Measurements from ENCODE around the gene TCOF1. TPM values are rescaled to one million over a fixed set of nuclear protein-coding genes. Genes with fewer than 3 reads are reported as not detected.

Gene TCOF1
- total and polyA plus RNA-seq, 2 donors (not counting 1 experiment from before 2014, with no cell fraction given) = 30.9 to 62.4 TPM

DNA sequence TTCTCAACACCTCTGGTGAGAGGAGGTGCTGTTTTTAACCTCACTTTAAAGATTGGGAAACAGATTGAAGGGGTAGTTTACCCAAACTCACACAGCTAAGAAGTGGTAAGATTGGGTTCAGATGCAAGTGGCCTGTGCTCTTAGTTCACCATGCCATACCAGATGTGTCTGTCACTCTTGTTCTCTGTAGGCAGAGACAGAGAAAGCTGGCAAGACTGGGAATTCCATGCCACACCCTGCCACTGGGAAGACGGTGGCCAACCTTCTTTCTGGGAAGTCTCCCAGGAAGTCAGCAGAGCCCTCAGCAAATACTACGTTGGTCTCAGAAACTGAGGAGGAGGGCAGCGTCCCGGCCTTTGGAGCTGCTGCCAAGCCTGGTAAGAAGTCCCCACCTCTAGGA lies 11.0 kb downstream of the TCOF1 start:
- H3K27ac ChIP-seq (ENCODE audit: low read length in 2 of 2) = no peak overlapping the region
- H3K27me3 ChIP-seq (replicated peaks in 1 of 4; ENCODE audit: control extremely low read depth in 1 of 4, control insufficient read depth in 3 of 4, insufficient read depth in 4 of 4, low read length in 3 of 4) = no peaks in the 10 kb centered on the region
- H3K79me2 ChIP-seq (ENCODE audit: control insufficient read depth, insufficient read depth, low read length) = peaks cover 36% of the 10 kb centered on the region
- DNase-seq (no peak), ATAC-seq (ENCODE audit: low read depth) (no peak)
- WGBS (ENCODE audit: insufficient coverage) = 96% methylated on average over 4 of the region's 4 CpGs
- H3K9me3 ChIP-seq (ENCODE audit: control extremely low read depth in 1 of 3, control insufficient read depth in 2 of 3, insufficient read depth in 1 of 3, low read length in 2 of 3) = no peaks in the 10 kb centered on the region
- Mint-ChIP-seq H3K27me3 (no peaks in the 10 kb centered on the region), H3K4me1 (no peaks in the 10 kb centered on the region), H3K9me3 (ENCODE audit: insufficient read depth) (no peaks in the 10 kb centered on the region), H3K27ac (no peak overlapping the region), H3K4me3 (no peak overlapping the region)
- H3K4me2 ChIP-seq (replicated peaks; ENCODE audit: low read depth, low read length, poor library complexity, severe bottlenecking) = no peak overlapping the region
- TF ChIP-seq EZH2 (IDR thresholded peaks at IDR 0.05; ENCODE audit: borderline replicate concordance, insufficient read depth, low read depth, low read length, poor library complexity, severe bottlenecking) (no peak), CTCF (IDR thresholded peaks at IDR 0.05) (no peak)
- no peaks in the 10 kb centered on the region for H3K4me1 ChIP-seq (ENCODE audit: control insufficient read depth in 2 of 2, insufficient read depth in 2 of 2, low read length in 2 of 2)
- peaks cover 6% of the 10 kb centered on the region for H4K20me1 ChIP-seq (ENCODE audit: control insufficient read depth, insufficient read depth, low read length, poor library complexity, severe bottlenecking)
- no peak overlapping the region for H2AFZ ChIP-seq (ENCODE audit: insufficient read depth, low read depth, low read length, poor library complexity, severe bottlenecking)
- ChIA-PET POLR2A (no interaction called here), CTCF (no interaction called here)
- H3K4me3 ChIP-seq (ENCODE audit: control extremely low read depth in 1 of 5, extremely low read depth in 1 of 5, insufficient read depth in 1 of 5, low read depth in 2 of 5, low read length in 4 of 5) = no peak overlapping the region
- peaks cover 0 to 91% of the 10 kb centered on the region in 2 experiments for H3K36me3 ChIP-seq (replicated peaks in 1 of 2; ENCODE audit: control extremely low read depth in 1 of 2, control insufficient read depth in 1 of 2, extremely low read depth in 1 of 2, insufficient read depth in 2 of 2, low read length in 1 of 2)
- no peak overlapping the region for H3K9ac ChIP-seq (ENCODE audit: low read length)
- intact Hi-C loops (cut with micrococcal nuclease) = no loop called here

DNA sequence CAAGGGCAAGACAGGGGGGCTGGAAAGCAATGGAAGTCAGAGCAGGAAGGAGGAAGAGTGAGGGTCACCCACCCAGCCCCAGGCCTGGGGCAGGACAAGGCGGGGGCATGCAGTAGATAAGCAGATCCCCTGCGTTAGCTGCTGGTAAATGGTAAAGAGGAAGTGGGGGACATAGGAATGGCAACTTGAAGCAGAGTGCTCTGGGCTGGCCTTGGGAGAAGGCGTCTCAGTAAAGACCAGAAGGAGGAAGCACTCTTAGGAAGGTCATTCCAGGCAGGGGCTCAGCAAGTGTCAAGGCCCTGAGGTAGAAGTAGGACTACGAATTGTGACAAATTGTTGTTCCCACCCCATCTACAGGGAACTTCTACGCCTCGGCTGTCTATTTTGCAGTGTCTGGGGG lies 15.1 kb downstream of the TCOF1 start:
- H3K79me2 ChIP-seq (ENCODE audit: control insufficient read depth, insufficient read depth, low read length) = peaks cover 24% of the 10 kb centered on the region
- H3K4me3 ChIP-seq (ENCODE audit: control extremely low read depth in 1 of 5, extremely low read depth in 1 of 5, insufficient read depth in 1 of 5, low read depth in 2 of 5, low read length in 4 of 5) = no peak overlapping the region
- H3K9ac ChIP-seq (ENCODE audit: low read length) = no peak overlapping the region
- H3K4me3 Mint-ChIP-seq = no peak overlapping the region
- no peak overlapping the region for H3K27ac Mint-ChIP-seq
- H3K27me3 ChIP-seq (replicated peaks in 1 of 4; ENCODE audit: control extremely low read depth in 1 of 4, control insufficient read depth in 3 of 4, insufficient read depth in 4 of 4, low read length in 3 of 4) = no peaks in the 10 kb centered on the region
- no peaks in the 10 kb centered on the region for H3K9me3 ChIP-seq (ENCODE audit: control extremely low read depth in 1 of 3, control insufficient read depth in 2 of 3, insufficient read depth in 1 of 3, low read length in 2 of 3)
- DNase-seq = no peak
- H3K9me3 Mint-ChIP-seq (ENCODE audit: insufficient read depth) = no peaks in the 10 kb centered on the region
- H3K36me3 ChIP-seq (replicated peaks in 1 of 2; ENCODE audit: control extremely low read depth in 1 of 2, control insufficient read depth in 1 of 2, extremely low read depth in 1 of 2, insufficient read depth in 2 of 2, low read length in 1 of 2) = peaks cover 0 to 99% of the 10 kb centered on the region in 2 experiments
- ATAC-seq (ENCODE audit: low read depth) = no peak
- TF ChIP-seq CTCF (IDR thresholded peaks at IDR 0.05) (no peak), EZH2 (IDR thresholded peaks at IDR 0.05; ENCODE audit: borderline replicate concordance, insufficient read depth, low read depth, low read length, poor library complexity, severe bottlenecking) (no peak)
- H3K4me1 Mint-ChIP-seq = no peaks in the 10 kb centered on the region
- H3K4me1 ChIP-seq (ENCODE audit: control insufficient read depth in 2 of 2, insufficient read depth in 2 of 2, low read length in 2 of 2) = no peaks in the 10 kb centered on the region
- H3K27ac ChIP-seq (ENCODE audit: low read length in 2 of 2) = no peak overlapping the region
- H2AFZ ChIP-seq (ENCODE audit: insufficient read depth, low read depth, low read length, poor library complexity, severe bottlenecking) = no peak overlapping the region
- CTCF ChIA-PET = no interaction called here
- H4K20me1 ChIP-seq (ENCODE audit: control insufficient read depth, insufficient read depth, low read length, poor library complexity, severe bottlenecking) = peaks cover 6% of the 10 kb centered on the region
- H3K27me3 Mint-ChIP-seq = no peaks in the 10 kb centered on the region
- 90% methylated on average over 3 of the region's 6 CpGs for WGBS (ENCODE audit: insufficient coverage)
- POLR2A ChIA-PET = interaction anchor here (0.5 kb wide), 1 partner anchor 425 kb away, joined by 5 read pairs; no protein-coding TSS in a partner anchor
- intact Hi-C loops (cut with micrococcal nuclease) = no loop called here
- H3K4me2 ChIP-seq (replicated peaks; ENCODE audit: low read depth, low read length, poor library complexity, severe bottlenecking) = no peak overlapping the region
